22Rv1 (cell line): ENCODE data around the gene NIPA2.

Experiments
- H3K27ac ChIP-seq: fragments of 450-650 bp; 2 replicates; pipeline ENCODE4 v1.5.1; 2017
- ZFX ChIP-seq: fragments of 450-650 bp; IDR thresholded peaks from 2 replicates; pipeline ENCODE4 v1.6.1; 2017; ENCODE audit warnings: antibody characterized with exemption, borderline replicate concordance
- TF ChIP-seq, protein P1 (sequence below): fragments of 450-650 bp; IDR thresholded peaks from 2 replicates; pipeline ENCODE4 v1.5.1; 2017; ENCODE audit warnings: mild to moderate bottlenecking

Gene NIPA2

DNA sequence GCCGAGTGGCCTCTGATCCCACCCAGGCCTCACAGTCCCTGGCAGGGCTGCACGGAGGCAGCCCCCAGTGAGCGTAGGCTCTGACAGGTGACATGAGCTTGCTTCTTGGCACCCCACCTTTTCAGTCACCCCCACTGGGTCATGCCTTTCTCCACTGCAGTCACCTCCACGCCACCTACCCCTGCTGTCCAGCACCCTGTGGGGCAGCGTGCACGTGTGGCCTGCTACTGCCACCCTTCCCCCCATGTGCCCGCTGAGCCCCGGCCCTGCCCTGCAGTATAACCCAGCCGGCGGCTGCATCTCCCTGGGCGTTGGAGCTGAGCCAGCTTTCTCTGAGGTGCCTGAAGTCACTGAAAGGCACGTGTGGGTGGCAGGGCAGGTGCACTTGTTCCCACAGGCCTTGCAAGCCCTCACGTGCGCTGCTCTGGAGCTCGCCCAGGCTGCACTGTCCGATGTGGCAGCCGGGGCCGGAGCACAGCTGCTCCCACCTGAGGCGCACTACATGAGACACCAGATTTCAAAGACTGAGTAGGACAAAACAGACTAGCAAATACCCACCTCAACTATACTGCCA lies 65.6 kb downstream of the NIPA2 start:
- H3K27ac ChIP-seq: no peak overlapping the region
- no peak for TF ChIP-seq ZFX
- TF ChIP-seq, protein P1, sequence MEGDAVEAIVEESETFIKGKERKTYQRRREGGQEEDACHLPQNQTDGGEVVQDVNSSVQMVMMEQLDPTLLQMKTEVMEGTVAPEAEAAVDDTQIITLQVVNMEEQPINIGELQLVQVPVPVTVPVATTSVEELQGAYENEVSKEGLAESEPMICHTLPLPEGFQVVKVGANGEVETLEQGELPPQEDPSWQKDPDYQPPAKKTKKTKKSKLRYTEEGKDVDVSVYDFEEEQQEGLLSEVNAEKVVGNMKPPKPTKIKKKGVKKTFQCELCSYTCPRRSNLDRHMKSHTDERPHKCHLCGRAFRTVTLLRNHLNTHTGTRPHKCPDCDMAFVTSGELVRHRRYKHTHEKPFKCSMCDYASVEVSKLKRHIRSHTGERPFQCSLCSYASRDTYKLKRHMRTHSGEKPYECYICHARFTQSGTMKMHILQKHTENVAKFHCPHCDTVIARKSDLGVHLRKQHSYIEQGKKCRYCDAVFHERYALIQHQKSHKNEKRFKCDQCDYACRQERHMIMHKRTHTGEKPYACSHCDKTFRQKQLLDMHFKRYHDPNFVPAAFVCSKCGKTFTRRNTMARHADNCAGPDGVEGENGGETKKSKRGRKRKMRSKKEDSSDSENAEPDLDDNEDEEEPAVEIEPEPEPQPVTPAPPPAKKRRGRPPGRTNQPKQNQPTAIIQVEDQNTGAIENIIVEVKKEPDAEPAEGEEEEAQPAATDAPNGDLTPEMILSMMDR: no peak

DNA sequence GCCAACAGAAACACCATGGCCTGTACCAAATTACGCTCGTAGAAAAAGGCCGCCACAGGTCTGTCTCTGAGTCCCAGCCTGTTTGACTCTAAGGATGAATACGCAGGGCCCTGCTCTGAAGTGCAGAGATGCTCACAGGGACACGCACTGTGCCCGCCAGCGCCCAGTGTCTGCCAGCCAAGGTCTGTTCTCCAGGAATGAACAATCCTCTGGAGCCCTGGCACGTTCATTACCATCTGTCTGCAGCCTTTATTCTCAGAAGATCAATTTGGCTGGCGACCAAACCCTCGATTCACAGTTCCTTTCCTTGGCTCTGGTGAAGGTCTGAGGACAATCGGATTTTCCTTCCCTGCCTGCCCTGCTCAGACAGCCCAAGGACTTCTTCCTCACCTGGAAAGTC lies 66.3 kb downstream of the NIPA2 start:
- H3K27ac ChIP-seq: no peak overlapping the region
- TF ChIP-seq, protein P1: no peak
- no peak for TF ChIP-seq ZFX

DNA sequence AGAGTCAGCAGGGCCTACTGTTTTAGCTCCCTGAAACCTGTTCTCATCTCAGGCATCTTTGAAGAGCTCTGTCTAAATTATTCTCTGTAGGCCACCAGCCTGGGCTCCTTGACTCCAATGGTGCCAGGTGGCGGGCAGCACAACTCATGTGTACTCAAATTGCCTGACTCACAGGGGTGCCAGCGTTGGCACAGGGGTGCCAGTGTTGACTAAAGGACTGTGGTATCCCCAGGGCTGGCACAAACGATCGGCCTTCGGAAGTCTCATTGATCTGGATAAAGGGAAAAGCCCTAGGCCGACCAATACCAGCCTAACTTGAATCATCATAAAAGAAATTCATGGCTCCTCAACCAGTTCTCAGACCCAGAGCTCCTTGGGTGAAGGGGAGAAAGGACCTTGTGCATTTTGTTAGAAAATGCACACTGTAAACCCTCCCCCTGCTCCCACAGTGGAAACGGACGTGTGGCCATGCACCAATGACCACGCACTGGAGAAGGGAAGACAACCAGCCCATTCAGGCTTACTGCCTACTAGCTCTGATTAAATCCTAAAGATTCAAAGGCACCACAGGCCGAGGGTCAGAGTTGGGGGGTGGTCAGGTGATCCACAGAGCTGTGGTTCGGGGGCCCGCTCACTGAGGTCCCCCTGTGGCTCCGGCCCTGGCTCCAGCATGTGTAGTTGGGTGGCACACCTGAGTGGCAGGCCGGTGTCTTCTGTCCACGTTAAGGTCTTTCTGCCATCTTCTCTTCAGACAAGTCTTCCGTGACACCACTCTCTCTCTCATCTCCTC lies 68.9 kb downstream of the NIPA2 start:
- TF ChIP-seq ZFX: no peak
- TF ChIP-seq, protein P1: no peak

DNA sequence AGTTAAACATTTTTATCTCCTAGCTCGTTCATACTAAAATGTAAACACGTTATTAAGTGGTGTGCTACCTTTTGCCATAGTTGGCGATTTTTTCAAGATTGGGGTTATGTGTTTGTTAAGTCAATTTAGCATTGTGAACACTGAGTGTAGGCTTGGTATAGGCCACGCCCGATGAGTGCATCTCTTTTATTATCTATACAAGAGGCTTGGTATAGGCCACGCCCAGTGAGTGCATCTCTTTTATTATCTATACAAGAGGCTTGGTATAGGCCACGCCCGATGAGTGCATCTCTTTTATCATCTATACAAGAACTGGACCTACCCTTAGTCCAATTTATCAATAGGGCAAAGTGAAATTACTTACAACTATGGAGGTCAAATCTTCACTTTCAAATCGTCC lies 70.4 kb downstream of the NIPA2 start:
- no peak overlapping the region for H3K27ac ChIP-seq
- TF ChIP-seq ZFX: no peak

More for the DNA sequence above, 68.9 kb downstream of the NIPA2 start:
- H3K27ac ChIP-seq: no peak overlapping the region

DNA sequence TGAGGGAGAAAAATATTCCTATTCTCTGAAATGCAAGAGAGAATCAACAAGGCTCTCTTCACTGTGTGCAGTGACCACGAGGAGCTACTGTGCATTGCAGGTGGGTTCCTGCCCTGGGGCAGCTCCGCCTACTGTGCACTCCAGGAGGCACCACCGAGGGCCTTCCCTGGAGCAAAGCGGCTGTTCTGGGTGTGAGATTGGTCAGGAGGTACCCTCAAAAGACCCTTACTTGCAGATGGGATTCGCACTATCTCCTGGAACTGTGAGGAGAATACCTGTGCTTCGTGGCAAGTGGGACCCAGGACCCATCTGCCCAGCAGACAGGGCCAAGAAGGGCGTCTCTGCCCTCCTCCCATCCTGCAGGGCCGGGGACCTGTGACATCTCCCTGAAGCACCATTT lies 72.8 kb downstream of the NIPA2 start:
- H3K27ac ChIP-seq: no peak overlapping the region
- no peak for TF ChIP-seq ZFX
- TF ChIP-seq, protein P1: no peak

DNA sequence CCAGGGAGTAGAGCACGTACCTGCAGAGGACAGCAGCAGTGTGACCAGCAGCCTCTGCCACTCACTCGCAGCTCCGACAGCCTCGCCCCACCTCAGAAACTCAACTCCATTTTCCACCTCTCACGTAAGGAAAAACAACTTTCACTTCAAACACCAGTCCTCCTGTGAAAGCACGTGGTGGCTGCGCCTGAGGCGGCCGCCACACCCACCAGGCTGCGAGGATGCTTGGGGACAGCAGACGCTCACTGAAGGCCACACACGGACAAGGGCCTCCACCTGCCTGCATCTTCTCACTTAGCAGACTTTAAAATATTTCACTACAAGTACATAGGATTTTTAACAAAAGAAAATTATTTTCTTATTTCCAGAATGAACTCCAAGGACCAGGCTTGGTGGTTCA lies 73.8 kb downstream of the NIPA2 start:
- TF ChIP-seq, protein P1: no peak
- TF ChIP-seq ZFX: no peak
- H3K27ac ChIP-seq: no peak overlapping the region

DNA sequence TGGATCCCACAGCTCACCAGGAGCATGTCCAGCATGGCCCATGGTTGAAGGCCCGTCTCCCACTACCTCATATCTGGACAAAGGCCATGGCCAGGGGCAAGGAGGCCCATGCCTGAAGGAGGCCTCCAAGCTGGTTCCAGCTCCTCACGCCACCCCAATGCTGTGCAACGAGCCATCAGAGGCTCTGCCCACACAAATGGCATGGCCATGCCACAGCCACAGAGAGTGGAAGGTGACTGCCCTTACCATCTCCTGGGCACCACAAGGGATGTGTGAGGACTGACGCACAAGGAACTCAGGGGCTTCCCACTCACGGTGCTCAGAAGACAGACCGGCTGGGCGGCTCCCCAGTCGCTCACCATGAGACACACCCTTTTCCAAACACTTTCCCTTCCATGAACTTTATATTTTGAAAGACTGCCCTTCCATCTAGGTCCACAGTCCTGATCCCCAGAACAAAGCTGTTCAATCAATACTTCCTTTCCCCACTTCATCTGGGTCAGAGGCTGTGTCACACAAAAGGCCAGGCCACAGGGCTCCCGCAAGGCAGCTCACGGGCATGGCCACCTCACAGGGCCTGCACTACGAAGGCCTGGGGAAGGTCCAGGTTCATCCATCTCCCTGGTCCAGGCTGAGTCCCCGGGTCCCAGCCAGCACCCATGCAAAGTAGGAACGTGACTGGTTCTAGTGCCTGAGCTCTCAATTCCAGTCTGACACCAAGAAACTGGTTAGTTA lies 75.3 kb downstream of the NIPA2 start:
- TF ChIP-seq, protein P1: no peak
- no peak for TF ChIP-seq ZFX

More for the DNA sequence above, 75.3 kb downstream of the NIPA2 start:
- no peak overlapping the region for H3K27ac ChIP-seq
